Activated CD8-positive, alpha-beta memory T cell treated with anti-CD3 and anti-CD28 coated beads for 48 hours (primary cell): ENCODE measurements around the gene FAM162A.
A peak's percentile ranks its signal among the peaks of the same experiment; 100 is the strongest.

Experiments used
- DNase-seq, 3 experiments: peaks; one replicate each; pipeline ENCODE4 v3.0.0-alpha.2; 2020; ENCODE audit warnings: low read depth in 2 of 3, low spot score in 2 of 3

FAM162A gene

GRCh38 chr3:122387709-122388108 lies 3.7 kb downstream of the FAM162A start:
- DNase-seq = no peak

GRCh38 chr3:122389197-122389596 lies 5.2 kb downstream of the FAM162A start:
- DNase-seq = no peak

GRCh38 chr3:122389892-122390291 lies 5.9 kb downstream of the FAM162A start:
- no peak for DNase-seq

- no peak for DNase-seq
Observed at GRCh38 chr3:122390665-122391064, 6.7 kb downstream of the FAM162A start.

- DNase-seq = no peak
Observed at GRCh38 chr3:122391681-122392446, 7.9 kb downstream of the FAM162A start.

GRCh38 chr3:122392868-122393844 lies 9.2 kb downstream of the FAM162A start:
- no peak for DNase-seq

GRCh38 chr3:122394173-122394572 lies 10.2 kb downstream of the FAM162A start:
- no peak for DNase-seq

GRCh38 chr3:122395582-122395981 lies 11.6 kb downstream of the FAM162A start:
- no peak for DNase-seq

- no peak for DNase-seq
Observed at GRCh38 chr3:122396511-122396910, 12.5 kb downstream of the FAM162A start.

- no peak for DNase-seq
Observed at GRCh38 chr3:122397201-122397600, 13.2 kb downstream of the FAM162A start.

- DNase-seq = no peak
Observed at GRCh38 chr3:122398920-122399319, 14.9 kb downstream of the FAM162A start.

- no peak for DNase-seq
Observed at GRCh38 chr3:122403489-122403888, 19.5 kb downstream of the FAM162A start.

- DNase-seq = no peak
Observed at GRCh38 chr3:122405015-122405414, 21.0 kb downstream of the FAM162A start.

- DNase-seq = no peak
Observed at GRCh38 chr3:122406198-122406597, 22.2 kb downstream of the FAM162A start.

GRCh38 chr3:122407946-122408345 lies 24.0 kb downstream of the FAM162A start:
- no peak for DNase-seq

- DNase-seq = no peak
Observed at GRCh38 chr3:122409446-122409845, 25.5 kb downstream of the FAM162A start.

GRCh38 chr3:122410111-122410510 lies 26.1 kb downstream of the FAM162A start:
- DNase-seq = no peak

GRCh38 chr3:122410639-122411038 lies 26.7 kb downstream of the FAM162A start:
- no peak for DNase-seq

- DNase-seq = no peak
Observed at GRCh38 chr3:122414391-122414790, 30.4 kb downstream of the FAM162A start.

GRCh38 chr3:122415104-122415744 lies 31.2 kb downstream of the FAM162A start:
- DNase-seq = peak in 1 of 3 experiments; percentile 17
